NCI-H2227 treated with DMSO at 0.1 percent for 48 hours (cell line): ENCODE measurements around the gene LTBP3.

Experiments used
- DNase-seq: peaks from one replicate; lab custom pipeline; 2025; lab: John Stamatoyannopoulos, UW

Gene LTBP3

GRCh38 chr11:65554057-65554818 is 3.9 kb downstream of the LTBP3 start:
- DNase-seq = no peak

DNA sequence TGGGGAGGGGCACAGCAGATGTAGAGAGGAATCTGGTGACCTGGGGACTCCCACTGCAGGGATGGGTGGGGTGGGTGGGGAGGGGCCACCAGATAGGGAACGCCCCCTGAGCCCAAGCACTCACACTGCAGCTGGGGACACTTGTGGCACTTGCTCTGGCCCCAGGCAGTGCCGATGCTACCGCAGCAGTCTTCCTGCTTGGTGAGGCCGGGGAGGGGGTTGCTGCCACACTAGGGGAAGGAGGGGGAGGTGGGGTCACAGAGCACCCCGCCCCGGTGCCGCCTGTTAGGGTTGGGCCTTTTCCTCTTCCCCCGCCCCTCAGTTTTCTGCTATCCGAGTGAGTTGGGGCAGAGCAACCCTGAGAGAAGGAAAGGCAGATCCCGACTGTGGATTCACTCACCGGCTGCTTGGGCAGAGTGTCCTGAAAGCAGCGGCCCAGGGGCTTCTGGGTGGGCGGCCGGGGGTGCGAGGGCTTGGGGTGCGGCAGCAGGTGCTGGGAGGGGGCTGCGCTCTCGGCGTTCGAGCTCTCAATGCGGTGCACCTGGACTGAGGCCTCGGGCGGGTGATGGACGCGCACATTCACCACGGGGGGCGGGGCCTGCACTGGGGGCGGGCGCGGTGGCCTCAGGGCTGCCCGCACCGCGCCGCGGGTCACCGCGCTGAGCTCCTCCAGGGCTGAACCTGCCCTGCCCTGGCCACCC is 4.7 kb downstream of the LTBP3 start:
- DNase-seq = no peak

DNA sequence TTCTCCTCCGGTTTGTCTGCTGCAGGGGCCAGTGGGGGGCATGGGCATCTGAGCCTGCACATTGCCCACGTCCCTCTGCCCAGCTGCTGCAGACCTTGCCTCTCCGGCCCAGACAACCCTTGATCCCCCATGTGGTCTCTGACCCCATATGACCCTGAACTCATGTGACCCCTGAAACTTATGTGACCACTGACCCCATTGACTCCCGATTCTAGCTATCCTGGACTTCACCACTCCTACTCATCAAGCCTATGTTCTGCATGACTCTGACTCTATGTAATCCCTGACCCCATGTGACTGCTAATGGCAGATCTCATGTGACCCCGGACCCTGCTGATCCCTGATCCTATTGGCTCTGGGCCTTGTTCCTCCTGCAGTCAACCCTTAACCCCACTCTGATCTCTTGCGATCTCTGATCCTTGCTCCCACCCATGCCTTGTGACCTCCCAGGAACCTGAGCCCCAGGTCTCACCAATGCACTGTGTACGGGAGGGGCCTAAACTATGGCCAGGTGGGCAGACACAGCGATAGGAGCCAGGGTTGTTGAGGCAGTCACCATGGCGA is 5.7 kb downstream of the LTBP3 start:
- DNase-seq = no peak

- DNase-seq = no peak
Observed at GRCh38 chr11:65551572-65552387, 6.4 kb downstream of the LTBP3 start.

DNA sequence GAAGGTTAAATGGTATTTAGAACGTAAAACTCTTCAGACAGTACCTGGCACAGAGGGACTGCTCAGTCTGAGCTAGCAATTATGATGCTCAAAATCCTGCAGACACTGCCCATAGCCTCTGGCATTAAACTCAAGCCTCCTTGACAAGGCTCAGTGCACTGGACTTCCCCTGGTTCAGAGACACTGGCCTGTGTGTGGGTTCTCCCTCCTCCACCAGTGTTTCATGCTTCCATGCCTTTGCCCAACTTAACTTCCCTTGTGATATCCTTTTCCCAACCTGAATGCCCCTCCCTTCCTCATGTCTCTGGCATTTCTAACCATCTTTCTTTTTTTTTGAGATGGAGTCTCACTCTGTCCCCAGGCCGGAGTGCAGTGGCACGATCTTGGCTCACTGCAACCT is 9.1 kb downstream of the LTBP3 start:
- DNase-seq = no peak

DNA sequence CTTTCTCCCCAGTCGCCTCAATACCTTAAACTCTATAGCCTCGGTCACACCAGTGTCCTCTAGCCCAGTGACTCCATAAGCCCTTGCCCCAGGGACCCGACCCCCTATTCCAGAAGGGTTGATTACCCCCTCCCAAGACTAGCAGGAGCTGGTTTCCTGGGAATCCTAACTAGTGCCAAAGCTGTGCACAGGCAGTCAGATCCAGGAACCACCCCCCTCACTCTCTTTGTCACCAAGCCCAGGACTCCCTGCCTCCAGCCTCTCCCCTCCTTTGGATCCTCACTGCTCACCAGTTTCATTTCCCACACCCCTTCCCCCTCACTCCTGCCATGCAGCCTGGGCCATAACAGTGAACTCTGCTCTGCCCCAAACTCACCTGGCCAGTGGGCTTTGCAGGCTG is 9.8 kb downstream of the LTBP3 start:
- DNase-seq = no peak

GRCh38 chr11:65547446-65548125 is 10.6 kb downstream of the LTBP3 start:
- no peak for DNase-seq

DNA sequence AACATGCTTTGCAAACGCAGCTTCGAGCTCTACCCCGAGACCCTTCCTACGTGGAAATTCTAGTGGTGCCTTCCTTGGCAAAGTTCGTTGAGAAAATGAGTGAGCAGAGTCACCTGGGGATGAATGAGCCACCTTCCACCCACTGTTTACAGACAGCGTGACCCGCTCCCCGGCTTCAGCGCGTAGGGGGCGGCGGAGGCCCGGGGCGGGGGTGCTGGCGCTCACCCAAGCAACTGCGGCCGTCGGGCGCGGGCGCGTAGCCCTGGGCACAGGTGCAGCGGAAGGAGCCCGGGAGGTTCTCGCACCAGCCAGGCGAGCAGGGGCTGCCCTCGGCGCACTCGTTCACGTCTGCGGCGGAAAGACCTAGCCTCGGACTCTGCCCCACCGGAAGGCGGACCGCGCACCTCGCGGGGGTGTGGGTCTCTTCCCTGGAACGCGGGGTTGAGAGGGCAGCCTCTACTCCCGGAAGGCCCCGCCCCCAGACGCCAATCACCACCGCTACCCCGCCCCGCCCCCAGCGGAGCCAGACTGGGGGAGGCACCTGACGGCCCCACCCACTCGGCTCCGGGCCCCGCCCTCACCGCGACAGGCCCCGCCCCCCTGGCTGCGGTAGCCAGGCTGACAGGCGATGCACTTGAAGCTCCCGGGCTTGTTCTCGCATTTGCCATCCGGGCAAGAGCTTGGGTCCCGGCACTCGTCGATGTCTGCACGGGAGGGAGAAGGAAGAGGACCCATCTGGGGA is 11.8 kb downstream of the LTBP3 start:
- DNase-seq = peak; percentile 80

DNA sequence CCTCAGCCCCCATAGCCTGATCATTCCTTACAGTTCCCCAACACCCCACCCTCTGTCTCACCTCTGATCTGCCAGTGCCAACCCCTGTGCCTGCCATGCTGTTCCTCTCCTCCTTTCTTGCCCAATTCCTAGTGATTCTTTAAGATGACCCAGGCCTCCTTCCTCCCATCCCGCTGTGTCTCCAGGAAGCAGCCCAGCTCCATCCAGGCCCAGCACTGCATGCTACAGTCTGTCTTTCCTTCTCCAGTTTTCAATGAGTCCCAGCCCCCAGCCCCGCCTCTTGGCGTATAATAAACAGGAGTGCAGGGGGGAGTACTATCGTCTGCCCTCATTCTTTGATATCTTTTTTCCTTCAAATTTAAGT is 12.3 kb downstream of the LTBP3 start:
- peak; percentile 34 for DNase-seq

DNA sequence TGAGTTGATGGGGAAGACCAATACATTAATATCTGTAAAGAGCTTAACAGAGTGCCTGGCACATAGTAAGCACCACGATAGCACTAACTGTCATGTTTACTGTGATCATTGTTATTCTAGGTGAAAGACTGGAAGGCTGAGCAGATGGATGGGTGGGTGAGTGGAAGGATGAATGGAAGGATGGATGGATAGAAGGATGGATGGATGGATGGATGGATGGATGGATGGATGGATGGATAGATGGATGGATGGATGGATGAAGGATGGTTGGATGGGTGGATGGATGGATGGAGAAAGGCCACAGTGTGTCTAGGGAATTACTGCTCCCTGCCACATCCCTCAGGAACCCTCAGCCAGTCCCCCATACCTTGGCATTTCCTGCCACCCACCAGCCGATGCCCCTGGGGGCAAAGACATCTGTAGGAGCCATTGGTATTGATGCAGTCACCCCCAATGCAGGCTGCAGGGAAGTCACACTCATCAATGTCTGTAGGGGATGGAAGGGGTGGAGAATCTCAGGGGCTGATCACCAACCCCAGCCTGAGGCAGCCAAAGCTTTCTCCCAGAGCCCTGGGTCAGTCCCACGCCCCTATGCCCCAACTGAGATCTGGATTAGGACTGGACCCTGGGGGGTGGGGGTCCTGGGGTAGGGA is 15.3 kb downstream of the LTBP3 start:
- no peak for DNase-seq

DNA sequence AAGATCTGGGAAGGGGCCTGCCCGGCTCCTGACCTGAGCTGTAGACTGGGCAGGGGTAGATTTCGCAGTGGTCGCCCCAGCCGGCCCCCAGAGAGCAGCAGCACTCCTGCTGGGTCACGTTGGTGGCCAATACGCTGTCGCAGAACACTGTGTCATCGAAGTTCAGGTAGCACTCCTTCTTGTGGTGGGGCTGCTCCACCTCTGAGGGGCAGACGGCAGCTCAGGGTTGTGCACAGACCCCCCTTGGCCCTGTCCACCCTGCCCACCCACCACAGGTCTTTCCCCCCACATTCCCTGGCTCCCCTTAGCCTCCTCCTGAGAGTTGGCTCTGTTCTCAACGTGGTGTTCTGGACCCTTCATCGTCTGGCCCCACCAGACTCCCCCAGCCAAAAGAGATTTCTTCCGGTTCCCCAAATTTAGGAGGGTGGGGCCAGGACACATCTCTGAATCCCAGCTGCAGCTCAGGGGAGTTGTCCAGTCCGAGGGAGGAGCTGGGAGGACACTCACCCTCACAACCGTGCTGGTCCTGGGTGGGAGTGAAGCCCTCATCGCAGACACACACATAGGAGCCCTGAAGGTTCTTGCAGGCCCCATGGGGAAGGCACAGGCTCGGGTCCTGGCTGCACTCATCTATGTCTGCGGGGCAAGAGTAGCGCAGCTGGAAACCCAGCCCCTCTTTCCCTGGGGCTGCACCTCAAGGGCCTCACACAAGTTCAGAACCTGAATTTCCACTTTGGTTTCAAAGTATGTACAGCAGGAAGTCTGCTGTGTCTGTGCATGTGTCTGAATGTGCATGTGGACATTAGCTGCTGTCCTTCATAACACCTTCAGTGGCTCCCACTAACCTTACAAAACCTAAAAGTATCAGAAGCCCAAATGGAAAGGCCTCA is 16.8 kb downstream of the LTBP3 start:
- no peak for DNase-seq

DNA sequence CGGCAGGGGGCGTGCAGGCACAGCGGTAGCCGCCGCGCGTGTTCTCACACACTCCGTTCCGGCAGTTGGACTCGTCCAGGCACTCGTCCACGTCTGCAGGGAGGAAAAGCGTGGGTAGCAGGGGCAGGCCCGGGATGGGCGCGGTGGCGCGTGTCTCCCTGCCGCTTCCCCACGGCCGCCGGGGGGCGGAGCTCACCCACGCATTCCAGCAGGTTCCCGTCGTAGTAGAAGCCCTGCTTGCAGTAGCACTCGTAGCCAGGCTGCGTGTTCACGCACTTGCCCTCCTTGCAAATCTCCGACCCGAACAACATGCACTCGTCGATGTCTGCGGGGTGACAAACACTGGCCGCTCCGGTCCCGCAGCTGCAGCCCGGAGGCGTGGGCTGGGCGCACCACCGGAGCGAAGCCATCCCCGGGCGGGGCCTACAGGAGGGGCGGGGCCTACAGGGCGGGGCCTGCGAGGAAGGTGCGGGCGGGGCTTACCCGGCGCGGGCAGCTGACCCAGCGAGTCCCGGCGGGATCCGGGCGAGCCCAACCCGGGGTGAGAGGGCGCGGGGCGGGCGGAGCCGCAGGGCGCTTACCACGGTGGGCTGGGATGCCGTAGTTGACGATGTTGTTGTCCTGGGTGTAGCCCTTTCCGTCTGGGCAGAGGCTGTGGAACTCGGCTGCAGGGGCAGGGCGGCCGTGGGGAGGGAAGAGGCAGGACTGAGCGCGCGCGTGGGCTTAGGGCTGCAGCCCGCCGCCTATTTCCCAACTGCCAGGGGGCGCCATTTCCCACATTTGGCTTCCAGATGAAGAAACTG is 17.7 kb downstream of the LTBP3 start:
- DNase-seq = no peak

GRCh38 chr11:65539744-65540289 is 18.3 kb downstream of the LTBP3 start:
- DNase-seq = no peak

DNA sequence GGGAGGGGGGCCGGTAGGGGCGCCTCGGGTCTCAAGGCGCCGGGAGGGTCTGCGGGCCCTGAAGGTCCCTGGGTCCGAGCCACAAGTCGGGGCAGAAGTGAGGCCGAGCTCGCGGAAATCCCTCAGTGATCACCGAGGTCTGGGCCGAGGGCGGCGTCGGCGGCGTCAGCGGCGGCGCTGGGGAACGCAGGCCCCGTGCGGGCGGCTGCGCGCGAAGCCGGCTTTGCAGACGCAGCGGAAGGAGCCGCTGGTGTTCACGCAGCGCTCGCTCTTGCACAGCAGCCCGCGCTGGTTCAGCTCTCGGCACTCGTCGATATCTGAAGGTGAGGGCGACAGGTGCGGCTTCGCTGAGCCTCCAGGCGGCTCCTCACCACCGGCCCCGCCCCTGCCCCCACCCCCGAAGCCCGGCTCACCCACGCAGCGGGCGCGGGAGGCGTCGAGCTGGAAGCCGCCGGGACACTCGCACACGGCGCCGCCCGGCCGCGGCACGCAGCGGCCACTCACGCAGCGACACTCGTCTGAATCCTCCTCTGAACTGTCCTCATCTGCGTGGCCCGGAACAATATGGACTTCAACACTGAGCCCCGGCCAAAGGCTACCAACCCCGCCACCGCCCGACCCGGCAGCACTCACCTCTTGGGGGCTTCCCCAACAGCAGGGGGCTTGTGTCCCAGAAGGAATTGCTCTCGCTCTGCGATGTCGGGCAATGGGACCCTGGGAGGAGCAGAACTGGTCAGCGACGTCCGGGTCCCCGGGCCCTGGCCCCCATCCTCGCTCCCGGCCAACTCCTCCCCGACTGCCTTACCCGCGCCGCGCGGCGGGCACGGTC is 19.0 kb downstream of the LTBP3 start:
- no peak for DNase-seq

- no peak for DNase-seq
Observed at GRCh38 chr11:65538232-65538914, 19.8 kb downstream of the LTBP3 start.

DNA sequence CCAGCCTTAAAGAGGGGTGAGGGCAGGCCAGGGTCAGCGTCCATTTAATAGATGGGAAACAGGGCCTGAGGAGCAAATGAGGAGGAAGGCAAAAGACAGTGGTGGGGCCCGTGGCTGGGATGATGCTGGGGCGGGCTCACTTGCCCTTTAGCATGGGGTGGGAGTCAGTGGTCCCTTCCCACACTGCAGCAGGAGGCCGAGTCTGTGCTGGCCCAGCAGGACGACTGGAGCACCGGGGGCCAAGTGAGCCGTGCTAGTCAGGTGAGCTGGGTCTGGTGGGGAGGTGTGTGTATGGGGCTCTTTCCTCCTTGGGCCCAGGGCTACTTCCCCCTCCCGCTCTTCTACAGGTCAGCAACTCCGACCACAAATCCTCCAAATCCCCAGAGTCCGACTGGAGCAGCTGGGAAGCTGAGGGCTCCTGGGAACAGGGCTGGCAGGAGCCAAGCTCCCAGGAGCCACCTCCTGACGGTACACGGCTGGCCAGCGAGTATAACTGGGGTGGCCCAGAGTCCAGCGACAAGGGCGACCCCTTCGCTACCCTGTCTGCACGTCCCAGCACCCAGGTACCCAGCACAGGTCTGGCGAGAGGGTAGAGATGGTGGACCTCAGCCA is 20.4 kb downstream of the LTBP3 start:
- no peak for DNase-seq

GRCh38 chr11:65537296-65537597 is 20.9 kb downstream of the LTBP3 start:
- no peak for DNase-seq
